ENCODE data around the gene BICDL1. TPM values are rescaled to one million over a fixed set of nuclear protein-coding genes. Genes with fewer than 3 reads are reported as not detected.

The BICDL1 gene
- total RNA-seq, 1 experiment from 2014 or later: 14.2 TPM

- no peaks in the 10 kb centered on the region for H3K27me3 Mint-ChIP-seq (ENCODE audit: insufficient read depth, unreplicated experiment)
- ChIA-PET CTCF (no interaction called here), POLR2A (no interaction called here)
- no peaks in the 10 kb centered on the region for H3K36me3 Mint-ChIP-seq (ENCODE audit: insufficient read depth, unreplicated experiment)
- H3K27ac Mint-ChIP-seq (ENCODE audit: unreplicated experiment): no peak overlapping the region
- TF ChIP-seq, protein P1, sequence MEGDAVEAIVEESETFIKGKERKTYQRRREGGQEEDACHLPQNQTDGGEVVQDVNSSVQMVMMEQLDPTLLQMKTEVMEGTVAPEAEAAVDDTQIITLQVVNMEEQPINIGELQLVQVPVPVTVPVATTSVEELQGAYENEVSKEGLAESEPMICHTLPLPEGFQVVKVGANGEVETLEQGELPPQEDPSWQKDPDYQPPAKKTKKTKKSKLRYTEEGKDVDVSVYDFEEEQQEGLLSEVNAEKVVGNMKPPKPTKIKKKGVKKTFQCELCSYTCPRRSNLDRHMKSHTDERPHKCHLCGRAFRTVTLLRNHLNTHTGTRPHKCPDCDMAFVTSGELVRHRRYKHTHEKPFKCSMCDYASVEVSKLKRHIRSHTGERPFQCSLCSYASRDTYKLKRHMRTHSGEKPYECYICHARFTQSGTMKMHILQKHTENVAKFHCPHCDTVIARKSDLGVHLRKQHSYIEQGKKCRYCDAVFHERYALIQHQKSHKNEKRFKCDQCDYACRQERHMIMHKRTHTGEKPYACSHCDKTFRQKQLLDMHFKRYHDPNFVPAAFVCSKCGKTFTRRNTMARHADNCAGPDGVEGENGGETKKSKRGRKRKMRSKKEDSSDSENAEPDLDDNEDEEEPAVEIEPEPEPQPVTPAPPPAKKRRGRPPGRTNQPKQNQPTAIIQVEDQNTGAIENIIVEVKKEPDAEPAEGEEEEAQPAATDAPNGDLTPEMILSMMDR (IDR thresholded peaks at IDR 0.05; ENCODE audit: insufficient read depth in 1 of 2, low read depth in 1 of 2, low read length in 1 of 2, severe bottlenecking in 1 of 2, unreplicated experiment in 1 of 2): no peak
- no peak overlapping the region for H3K4me3 ChIP-seq (ENCODE audit: low read depth, low read length)
- no peaks in the 10 kb centered on the region for H3K4me1 Mint-ChIP-seq (ENCODE audit: low read depth, unreplicated experiment)
- no peaks in the 10 kb centered on the region for H3K4me1 ChIP-seq
- no peak overlapping the region for H3K4me3 Mint-ChIP-seq (ENCODE audit: unreplicated experiment)
- peaks cover 11% of the 10 kb centered on the region for H3K9me3 Mint-ChIP-seq (ENCODE audit: unreplicated experiment)
- no peak for DNase-seq
- no TSS peak for BruUV-seq (replicated peaks)
- intact Hi-C loops (cut with micrococcal nuclease; ENCODE audit: unreplicated experiment): no loop called here
- no peaks in the 10 kb centered on the region for H3K27me3 ChIP-seq (replicated peaks; ENCODE audit: control insufficient read depth, insufficient read depth, low read length)
- H3K9me3 ChIP-seq: peaks cover 4% of the 10 kb centered on the region; the same call in 1 of the 2 replicates
- no peaks in the 10 kb centered on the region for H3K36me3 ChIP-seq (ENCODE audit: control insufficient read depth, insufficient read depth, low read length)
Measured at GRCh38 chr12:120024193-120024592, 35.2 kb downstream of the BICDL1 start.

DNA sequence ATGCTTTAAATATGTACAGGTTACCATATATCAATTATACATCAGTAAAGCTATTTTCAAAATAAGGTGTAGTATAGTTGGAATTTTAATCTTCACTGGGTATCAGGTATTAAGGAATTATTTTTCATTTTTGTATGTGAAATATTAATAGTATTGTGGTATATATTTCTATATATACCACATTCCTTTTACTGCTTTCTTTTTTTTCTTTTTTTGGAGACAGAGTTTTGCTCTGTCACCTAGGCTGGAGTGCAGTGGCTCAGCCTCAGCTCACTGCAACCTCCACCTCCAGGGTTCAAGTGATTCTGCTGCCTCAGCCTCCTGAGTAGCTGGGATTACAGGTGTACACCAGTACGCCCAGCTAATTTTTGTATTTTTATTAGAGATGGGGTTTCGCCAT is 36.6 kb downstream of the BICDL1 start:
- no peak overlapping the region for H3K27ac Mint-ChIP-seq (ENCODE audit: unreplicated experiment)
- Histone ChIP-seq H3K4me1 (no peaks in the 10 kb centered on the region), H3K36me3 (ENCODE audit: control insufficient read depth, insufficient read depth, low read length) (no peaks in the 10 kb centered on the region), H3K4me3 (ENCODE audit: low read depth, low read length) (no peak overlapping the region), H3K27me3 (replicated peaks; ENCODE audit: control insufficient read depth, insufficient read depth, low read length) (no peaks in the 10 kb centered on the region), H3K9me3 (peaks cover 4% of the 10 kb centered on the region; the same call in 1 of the 2 replicates)
- POLR2A ChIA-PET: no interaction called here
- TF ChIP-seq, protein P1 (IDR thresholded peaks at IDR 0.05; ENCODE audit: insufficient read depth in 1 of 2, low read depth in 1 of 2, low read length in 1 of 2, severe bottlenecking in 1 of 2, unreplicated experiment in 1 of 2): no peak
- CTCF ChIA-PET: no interaction called here
- peaks cover 11% of the 10 kb centered on the region for H3K9me3 Mint-ChIP-seq (ENCODE audit: unreplicated experiment)
- no peaks in the 10 kb centered on the region for H3K27me3 Mint-ChIP-seq (ENCODE audit: insufficient read depth, unreplicated experiment)
- intact Hi-C loops (cut with micrococcal nuclease; ENCODE audit: unreplicated experiment): no loop called here
- no TSS peak for BruUV-seq (replicated peaks)
- DNase-seq: no peak
- H3K4me3 Mint-ChIP-seq (ENCODE audit: unreplicated experiment): no peak overlapping the region
- H3K36me3 Mint-ChIP-seq (ENCODE audit: insufficient read depth, unreplicated experiment): no peaks in the 10 kb centered on the region
- H3K4me1 Mint-ChIP-seq (ENCODE audit: low read depth, unreplicated experiment): no peaks in the 10 kb centered on the region

GRCh38 chr12:120032242-120032641 is 43.2 kb downstream of the BICDL1 start:
- ChIA-PET POLR2A (no interaction called here), CTCF (no interaction called here)
- TF ChIP-seq, protein P1 (IDR thresholded peaks at IDR 0.05; ENCODE audit: insufficient read depth in 1 of 2, low read depth in 1 of 2, low read length in 1 of 2, severe bottlenecking in 1 of 2, unreplicated experiment in 1 of 2): no peak
- Mint-ChIP-seq H3K4me3 (ENCODE audit: unreplicated experiment) (no peak overlapping the region), H3K36me3 (ENCODE audit: insufficient read depth, unreplicated experiment) (no peaks in the 10 kb centered on the region), H3K9me3 (ENCODE audit: unreplicated experiment) (no peaks in the 10 kb centered on the region), H3K27ac (ENCODE audit: unreplicated experiment) (no peak overlapping the region), H3K27me3 (ENCODE audit: insufficient read depth, unreplicated experiment) (no peaks in the 10 kb centered on the region), H3K4me1 (ENCODE audit: low read depth, unreplicated experiment) (no peaks in the 10 kb centered on the region)
- H3K9me3 ChIP-seq: no peaks in the 10 kb centered on the region
- no TSS peak for BruUV-seq (replicated peaks)
- no peak overlapping the region for H3K4me3 ChIP-seq (ENCODE audit: low read depth, low read length)
- H3K36me3 ChIP-seq (ENCODE audit: control insufficient read depth, insufficient read depth, low read length): no peaks in the 10 kb centered on the region
- no peak for DNase-seq
- intact Hi-C loops (cut with micrococcal nuclease; ENCODE audit: unreplicated experiment): no loop called here
- no peaks in the 10 kb centered on the region for H3K27me3 ChIP-seq (replicated peaks; ENCODE audit: control insufficient read depth, insufficient read depth, low read length)
- H3K4me1 ChIP-seq: no peaks in the 10 kb centered on the region
